H9 (cell line): ENCODE measurements around the gene FJX1. TPM values are rescaled to one million over a fixed set of nuclear protein-coding genes. Genes with fewer than 3 reads are reported as not detected.
A peak's percentile ranks its signal among the peaks of the same experiment; 100 is the strongest.

Source experiments
- DNase-seq: peaks from one replicate; pipeline ENCODE4 v3.0.0-alpha.2; 2017
- H2AFZ ChIP-seq: one replicate; pipeline ENCODE4 v1.6.1; 2013; ENCODE audit warnings: mild to moderate bottlenecking, low read length, control low read depth, moderate library complexity
- H2AK5ac ChIP-seq: 2 replicates; pipeline ENCODE4 v1.6.1; 2013; ENCODE audit warnings: low read length, control low read depth, mixed read lengths; ENCODE audit not compliant: insufficient read length
- H2BK120ac ChIP-seq: one replicate; pipeline ENCODE4 v1.6.1; 2013; ENCODE audit warnings: low read depth, mild to moderate bottlenecking, low read length, control low read depth, inconsistent platforms; ENCODE audit not compliant: poor library complexity, severe bottlenecking
- H2BK12ac ChIP-seq: 2 replicates; pipeline ENCODE4 v1.6.1; 2013; ENCODE audit warnings: low read length, control low read depth, mixed read lengths, low read depth; ENCODE audit not compliant: insufficient read length
- H2BK15ac ChIP-seq: 2 replicates; pipeline ENCODE4 v1.6.1; 2013; ENCODE audit warnings: low read depth, low read length, control low read depth
- H2BK20ac ChIP-seq: one replicate; pipeline ENCODE4 v1.6.1; 2013; ENCODE audit warnings: low read depth, mild to moderate bottlenecking, low read length, control low read depth, inconsistent platforms; ENCODE audit not compliant: poor library complexity, severe bottlenecking
- H2BK5ac ChIP-seq: 2 replicates; pipeline ENCODE4 v1.6.1; 2013; ENCODE audit warnings: low read length, control low read depth, mixed read lengths; ENCODE audit not compliant: insufficient read length
- H3K14ac ChIP-seq: 2 replicates; pipeline ENCODE4 v1.6.1; 2013; ENCODE audit warnings: low read length, control low read depth; ENCODE audit not compliant: insufficient read depth
- H3K18ac ChIP-seq: 2 replicates; pipeline ENCODE4 v1.6.1; 2013; ENCODE audit warnings: low read depth, mild to moderate bottlenecking, mixed read lengths, low read length, control low read depth; ENCODE audit not compliant: insufficient read length
- H3K23ac ChIP-seq: 2 replicates; pipeline ENCODE4 v1.6.1; 2013; ENCODE audit warnings: low read length, control low read depth, mixed read lengths, low read depth; ENCODE audit not compliant: insufficient read length
- H3K23me2 ChIP-seq: 2 replicates; pipeline ENCODE4 v1.6.1; 2013; ENCODE audit warnings: low read depth, mild to moderate bottlenecking, mixed read lengths, low read length, control low read depth; ENCODE audit not compliant: insufficient read length, poor library complexity, severe bottlenecking
- H3K27ac ChIP-seq: 2 replicates; pipeline ENCODE4 v1.5.1; 2013; ENCODE audit warnings: low read length, control low read depth, mixed read lengths, low read depth; ENCODE audit not compliant: insufficient read length
- H3K27me3 ChIP-seq: 2 replicates; pipeline ENCODE4 v1.6.1; 2013; ENCODE audit warnings: low read length, control low read depth, inconsistent platforms; ENCODE audit not compliant: insufficient read depth
- H3K4ac ChIP-seq: 2 replicates; pipeline ENCODE4 v1.6.1; 2013; ENCODE audit warnings: low read depth, mild to moderate bottlenecking, control low read depth, inconsistent platforms, low read length, moderate library complexity
- H3K4me1 ChIP-seq: 2 replicates; pipeline ENCODE4 v1.6.1; 2013; ENCODE audit warnings: low read length, control low read depth, inconsistent platforms; ENCODE audit not compliant: insufficient read depth
- H3K4me2 ChIP-seq: 2 replicates; pipeline ENCODE4 v1.6.1; 2013; ENCODE audit warnings: low read length, control low read depth, mixed read lengths; ENCODE audit not compliant: insufficient read length, insufficient read depth
- H3K56ac ChIP-seq: 2 replicates; pipeline ENCODE4 v1.6.1; 2013; ENCODE audit warnings: low read depth, mild to moderate bottlenecking, mixed read lengths, low read length, control low read depth; ENCODE audit not compliant: insufficient read length
- H3K79me1 ChIP-seq: 2 replicates; pipeline ENCODE4 v1.6.1; 2013; ENCODE audit warnings: low read depth, mild to moderate bottlenecking, moderate library complexity, low read length, control low read depth, inconsistent platforms; ENCODE audit not compliant: insufficient read depth, poor library complexity, severe bottlenecking
- H3K79me2 ChIP-seq: 2 replicates; pipeline ENCODE4 v1.6.1; 2013; ENCODE audit warnings: low read length, control low read depth, inconsistent platforms; ENCODE audit not compliant: insufficient read depth
- H3K9ac ChIP-seq: 2 replicates; pipeline ENCODE4 v1.6.1; 2013; ENCODE audit warnings: low read length, control low read depth, mixed read lengths; ENCODE audit not compliant: insufficient read length; ENCODE audit errors: extremely low read depth
- H3K9me3 ChIP-seq: one replicate; pipeline ENCODE4 v1.6.1; 2013; ENCODE audit warnings: low read depth, low read length, inconsistent platforms; ENCODE audit not compliant: control insufficient read depth
- H3T11ph ChIP-seq: one replicate; pipeline ENCODE4 v1.6.1; 2013; ENCODE audit warnings: mild to moderate bottlenecking, low read length, control low read depth, inconsistent platforms
- H4K20me1 ChIP-seq: one replicate; pipeline ENCODE4 v1.6.1; 2013; ENCODE audit not compliant: control insufficient read depth, insufficient read length, insufficient read depth
- H4K5ac ChIP-seq: 2 replicates; pipeline ENCODE4 v1.6.1; 2013; ENCODE audit warnings: low read depth, mild to moderate bottlenecking, mixed read lengths, low read length, control low read depth; ENCODE audit not compliant: insufficient read length
- H4K8ac ChIP-seq: replicated peaks from 2 replicates; pipeline ENCODE4 v1.6.1; 2013; ENCODE audit warnings: low read length, control low read depth, mixed read lengths, low read depth; ENCODE audit not compliant: insufficient read length
- H4K91ac ChIP-seq: 2 replicates; pipeline ENCODE4 v1.6.1; 2013; ENCODE audit warnings: low read depth, mild to moderate bottlenecking, moderate library complexity, mixed read lengths, low read length, control low read depth; ENCODE audit not compliant: insufficient read length
- H3K27ac Mint-ChIP-seq, 3 experiments: 2 replicates in 2 of 3; 3 replicates in 1 of 3; pipeline ENCODE4 v1.8.0; 2020 to 2021; ENCODE audit warnings: mixed read lengths in 3 of 3, mild to moderate bottlenecking in 1 of 3, moderate library complexity in 1 of 3
- H3K27me3 Mint-ChIP-seq: 2 replicates; pipeline ENCODE4 v1.8.0; 2021; ENCODE audit warnings: low read depth, mild to moderate bottlenecking, moderate library complexity, mixed read lengths
- H3K36me3 Mint-ChIP-seq, 3 experiments: 2 replicates in 2 of 3; 3 replicates in 1 of 3; pipeline ENCODE4 v1.8.0; 2020 to 2021; ENCODE audit warnings: low read depth in 3 of 3, mixed read lengths in 3 of 3; ENCODE audit not compliant: insufficient read depth in 1 of 3
- H3K4me1 Mint-ChIP-seq, 2 experiments: 2 replicates each; pipeline ENCODE4 v1.8.0; 2020; ENCODE audit warnings: mixed read lengths in 2 of 2
- H3K4me3 Mint-ChIP-seq, 2 experiments: 2 replicates in 1 of 2; 3 replicates in 1 of 2; pipeline ENCODE4 v1.8.0; 2020 to 2021; ENCODE audit warnings: mild to moderate bottlenecking in 2 of 2, mixed read lengths in 2 of 2, moderate library complexity in 1 of 2
- H3K9me3 Mint-ChIP-seq, 2 experiments: 2 replicates in 1 of 2; 3 replicates in 1 of 2; pipeline ENCODE4 v1.8.0; 2020; ENCODE audit warnings: mild to moderate bottlenecking in 2 of 2, mixed read lengths in 2 of 2, moderate library complexity in 1 of 2
- WGBS: extraction: QIAGEN DNeasy Blood & Tissue Kit; methylation state at CpG from one replicate; pipeline ENCODE4 v1.1.7; 2013; ENCODE audit warnings: missing lambda C conversion rate, low lambda C conversion rate, mixed read lengths; ENCODE audit not compliant: insufficient read length; ENCODE audit errors: extremely low coverage; 5-methylcytosine and 5-hydroxymethylcytosine counted together
- long read RNA-seq: library from polyadenylated mRNA; unstranded; transcript quantifications from one replicate; pipeline ENCODE4 v2.0.0, GENCODE V29; 2020
- total RNA-seq: library from RNA; stranded (reverse); gene quantifications from 2 replicates; pipeline ENCODE4 v1.2.1, GENCODE V29; 2021
- TF ChIP-seq, protein P1 (sequence below): fragments of 200-600 bp; sonication (generic); conservative IDR thresholded peaks from 3 replicates; pipeline ENCODE4 v1.8.0; 2021; ENCODE audit warnings: antibody characterized with exemption, mild to moderate bottlenecking

Gene FJX1
- 11.5 and 14.4 TPM in 2 replicates for total RNA-seq
- long read RNA-seq, partial matches to known transcripts, result 0 of 2 reads
- long read RNA-seq, other reads (novel, unspliced or antisense), result 0 of 2 reads

DNA sequence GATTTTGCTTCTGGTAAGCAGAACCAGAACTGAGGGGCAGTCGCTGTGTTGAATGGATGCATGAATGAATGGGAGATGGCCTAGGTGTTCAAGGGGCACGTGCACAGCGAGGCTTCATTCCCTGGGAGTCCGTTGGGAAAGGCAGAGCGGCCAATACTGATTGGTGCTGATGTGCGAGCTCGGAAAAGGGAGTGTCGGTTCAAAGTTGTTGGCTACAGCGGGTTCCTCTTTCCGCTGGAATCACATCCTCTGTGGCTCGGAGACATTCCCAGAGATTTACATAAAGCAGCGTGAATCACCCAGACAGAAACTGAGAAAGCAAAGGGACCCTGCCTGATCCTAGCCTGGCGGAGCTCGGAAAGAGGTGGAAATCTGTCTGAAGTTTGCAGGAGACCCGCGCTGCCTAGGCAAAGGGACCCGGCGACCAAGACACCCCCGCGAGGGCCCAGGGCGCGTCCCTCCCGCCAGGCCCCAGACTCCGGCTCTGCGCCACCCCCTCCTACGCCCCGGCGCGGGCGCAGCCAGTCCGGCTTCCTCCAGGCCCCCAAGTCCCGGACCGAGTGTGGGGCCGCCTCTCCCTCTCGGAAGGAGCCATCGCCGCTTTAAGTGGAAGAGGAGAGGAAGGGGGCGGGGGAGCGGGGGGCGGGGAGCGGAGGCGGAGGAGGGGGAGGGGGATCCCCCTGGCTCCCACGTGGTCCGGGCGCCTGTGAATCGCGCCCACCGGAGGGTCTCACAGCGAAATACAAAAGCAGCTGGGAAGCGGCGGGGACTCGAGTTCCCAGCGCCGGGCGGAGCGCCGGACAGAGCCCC lies at the start of gene FJX1:
Gene FJX1, plus strand, starts transcription at position 774 of the 810 bp plus-strand sequence. CDS start 177 bp downstream, outside the sequence.
- no peak within 1 kb of the TSS for H3K27ac ChIP-seq

More for the DNA sequence above, at the start of gene FJX1:
- no peak within 1 kb of the TSS for H2BK5ac ChIP-seq
- H4K20me1 ChIP-seq, result no peaks in the 10 kb centered on the region
- H2BK15ac ChIP-seq, result no peak within 1 kb of the TSS
- DNase-seq, result peak; percentile 84
- Mint-ChIP-seq H3K9me3 (peaks cover 5 to 6% of the 10 kb centered on the region in 2 experiments; a peak in 4 of 5 replicates), H3K4me1 (peaks cover 31 to 43% of the 10 kb centered on the region in 2 experiments), H3K27ac (peak within 1 kb of the TSS in 2 of 3 experiments; percentile 68 to 73; a peak in 3 of 7 replicates), H3K36me3 (peaks cover 0 to 4% (median 2%) of the 10 kb centered on the region in 3 experiments; a peak in 2 of 7 replicates), H3K27me3 (peaks cover 41% of the 10 kb centered on the region), H3K4me3 (peak within 1 kb of the TSS; percentile 69 to 86)
- TF ChIP-seq, protein P1, sequence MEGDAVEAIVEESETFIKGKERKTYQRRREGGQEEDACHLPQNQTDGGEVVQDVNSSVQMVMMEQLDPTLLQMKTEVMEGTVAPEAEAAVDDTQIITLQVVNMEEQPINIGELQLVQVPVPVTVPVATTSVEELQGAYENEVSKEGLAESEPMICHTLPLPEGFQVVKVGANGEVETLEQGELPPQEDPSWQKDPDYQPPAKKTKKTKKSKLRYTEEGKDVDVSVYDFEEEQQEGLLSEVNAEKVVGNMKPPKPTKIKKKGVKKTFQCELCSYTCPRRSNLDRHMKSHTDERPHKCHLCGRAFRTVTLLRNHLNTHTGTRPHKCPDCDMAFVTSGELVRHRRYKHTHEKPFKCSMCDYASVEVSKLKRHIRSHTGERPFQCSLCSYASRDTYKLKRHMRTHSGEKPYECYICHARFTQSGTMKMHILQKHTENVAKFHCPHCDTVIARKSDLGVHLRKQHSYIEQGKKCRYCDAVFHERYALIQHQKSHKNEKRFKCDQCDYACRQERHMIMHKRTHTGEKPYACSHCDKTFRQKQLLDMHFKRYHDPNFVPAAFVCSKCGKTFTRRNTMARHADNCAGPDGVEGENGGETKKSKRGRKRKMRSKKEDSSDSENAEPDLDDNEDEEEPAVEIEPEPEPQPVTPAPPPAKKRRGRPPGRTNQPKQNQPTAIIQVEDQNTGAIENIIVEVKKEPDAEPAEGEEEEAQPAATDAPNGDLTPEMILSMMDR, result no peak
- H2AK5ac ChIP-seq, result no peak within 1 kb of the TSS
- H4K5ac ChIP-seq, result no peak within 1 kb of the TSS
- no peak within 1 kb of the TSS for H3K4ac ChIP-seq
- H2AFZ ChIP-seq, result no peak within 1 kb of the TSS
- H3K56ac ChIP-seq, result no peak within 1 kb of the TSS
- no peaks in the 10 kb centered on the region for H3K79me1 ChIP-seq
- peaks cover 5% of the 10 kb centered on the region; the same call in 1 of the 2 replicates for H3K27me3 ChIP-seq
- no peak within 1 kb of the TSS for H2BK20ac ChIP-seq
- no peak within 1 kb of the TSS for H3K9ac ChIP-seq
- H3K4me2 ChIP-seq, result peak within 1 kb of the TSS; percentile 59
- no peak within 1 kb of the TSS for H2BK12ac ChIP-seq
- H3K9me3 ChIP-seq, result no peaks in the 10 kb centered on the region
- H3T11ph ChIP-seq, result no peak within 1 kb of the TSS
- H4K8ac ChIP-seq, result no peak within 1 kb of the TSS
- no peak within 1 kb of the TSS for H2BK120ac ChIP-seq
- peak within 1 kb of the TSS; percentile 2 for H3K18ac ChIP-seq
- H3K23ac ChIP-seq, result no peak within 1 kb of the TSS
- H4K91ac ChIP-seq, result no peak within 1 kb of the TSS
- peaks cover 4% of the 10 kb centered on the region for H3K4me1 ChIP-seq
- no CpG with 5 or more reads among the region's 57 CpGs for WGBS
- H3K79me2 ChIP-seq, result no peaks in the 10 kb centered on the region
- peak within 1 kb of the TSS; percentile 65; the same call in 1 of the 2 replicates for H3K14ac ChIP-seq
- H3K23me2 ChIP-seq, result peaks cover 17% of the 10 kb centered on the region
